H1 (cell line): ENCODE results near the gene ZDHHC11B. TPM values are rescaled to one million over a fixed set of nuclear protein-coding genes. Genes with fewer than 3 reads are reported as not detected.
"Not testable (repeated sequence)": the region's sequence is repeated elsewhere in the genome, so short reads cannot be mapped to it uniquely, and the experiment has no call there.

Source experiments
- CTCF ChIA-PET: fragments of 300-600 bp; sonication (Branson Sonifier 250); formaldehyde crosslinking; loops from one replicate; lab custom pipeline; 2021; ENCODE audit not compliant: partially characterized antibody; lab: Charles Lee
- POLR2A ChIA-PET: fragments of 300-600 bp; sonication (Branson Sonifier 250); formaldehyde crosslinking; loops from one replicate; lab custom pipeline; 2021; ENCODE audit warnings: inconsistent platforms; ENCODE audit not compliant: partially characterized antibody; lab: Charles Lee
- DNase-seq, 2 experiments: peaks; one replicate each; pipeline versions ENCODE4 v3.0.0 to v3.0.0-alpha.2; 2010 to 2022; ENCODE audit warnings: low spot score in 2 of 2, low read depth in 1 of 2, mixed read lengths in 1 of 2
- FAIRE-seq: peaks from 2 replicates; lab custom pipeline; 2011; peaks lifted over from hg19 to GRCh38; lab: Jason Lieb, UNC
- H2AFZ ChIP-seq: 2 replicates; pipeline ENCODE4 v1.8.1; 2012; ENCODE audit warnings: low read length, inconsistent platforms
- H2AK5ac ChIP-seq: 2 replicates; pipeline ENCODE4 v1.6.1; 2013; ENCODE audit warnings: low read depth, low read length
- H2BK120ac ChIP-seq: replicated peaks from 2 replicates; pipeline ENCODE3; 2013; ENCODE audit warnings: low read depth, low read length, inconsistent platforms
- H2BK12ac ChIP-seq: 2 replicates; pipeline ENCODE4 v1.6.1; 2013; ENCODE audit warnings: low read depth, low read length
- H2BK15ac ChIP-seq: 2 replicates; pipeline ENCODE4 v1.6.1; 2013; ENCODE audit warnings: low read length
- H2BK20ac ChIP-seq: 2 replicates; pipeline ENCODE4 v1.6.1; 2013; ENCODE audit warnings: low read length
- H2BK5ac ChIP-seq: 2 replicates; pipeline ENCODE4 v1.6.1; 2013; ENCODE audit warnings: low read depth, low read length
- H3K14ac ChIP-seq: 2 replicates; pipeline ENCODE4 v1.6.1; 2013; ENCODE audit warnings: inconsistent platforms; ENCODE audit not compliant: insufficient read length
- H3K18ac ChIP-seq: 2 replicates; pipeline ENCODE4 v1.6.1; 2013; ENCODE audit warnings: low read length; ENCODE audit errors: extremely low read depth
- H3K23ac ChIP-seq: 2 replicates; pipeline ENCODE4 v1.6.1; 2013; ENCODE audit warnings: inconsistent platforms; ENCODE audit not compliant: insufficient read length
- H3K23me2 ChIP-seq: 2 replicates; pipeline ENCODE4 v1.6.1; 2013; ENCODE audit warnings: low read depth, low read length
- H3K27ac ChIP-seq: 2 replicates; pipeline ENCODE4 v1.6.1; 2011; ENCODE audit warnings: low read depth, low read length, inconsistent platforms
- H3K27me3 ChIP-seq, 4 experiments: replicated peaks in 1 of 4; 1 replicate in 1 of 4; 2 replicates in 3 of 4; pipeline versions ENCODE4 v1.6.1 to v1.8.1; 2011 to 2013; ENCODE audit warnings: low read length in 3 of 4, mild to moderate bottlenecking in 3 of 4, inconsistent platforms in 2 of 4, mixed read lengths in 2 of 4, moderate library complexity in 1 of 4; ENCODE audit not compliant: control insufficient read depth in 3 of 4, insufficient read depth in 3 of 4; ENCODE audit errors: extremely low read depth in 1 of 4
- H3K36me3 ChIP-seq, 4 experiments: 2 replicates each; pipeline versions ENCODE4 v1.6.1 to v1.8.1; 2011 to 2013; ENCODE audit warnings: mild to moderate bottlenecking in 4 of 4, low read length in 3 of 4, moderate library complexity in 2 of 4, control low read depth in 1 of 4, inconsistent platforms in 1 of 4; ENCODE audit not compliant: insufficient read depth in 4 of 4, control insufficient read depth in 2 of 4
- H3K4ac ChIP-seq: replicated peaks from 2 replicates; pipeline ENCODE3; 2013; ENCODE audit warnings: low read length, low read depth, mixed read lengths, inconsistent platforms; ENCODE audit not compliant: insufficient read length
- H3K4me1 ChIP-seq, 4 experiments: replicated peaks in 1 of 4; 1 replicate in 1 of 4; 2 replicates in 3 of 4; pipeline versions ENCODE4 v1.6.1 to v1.8.1; 2011 to 2013; ENCODE audit warnings: low read length in 3 of 4, inconsistent platforms in 2 of 4, mixed read lengths in 1 of 4; ENCODE audit not compliant: insufficient read depth in 4 of 4, control insufficient read depth in 3 of 4
- H3K4me2 ChIP-seq, 2 experiments: 2 replicates each; pipeline versions ENCODE4 v1.6.1 to v1.8.1; 2011 to 2013; ENCODE audit warnings: low read depth in 2 of 2, low read length in 2 of 2, control low read depth in 1 of 2, inconsistent platforms in 1 of 2, mild to moderate bottlenecking in 1 of 2; ENCODE audit not compliant: insufficient read depth in 1 of 2
- H3K4me3 ChIP-seq, 4 experiments: fragments of 200-600, 300-600 bp in 1 of 4; sonication (generic), shearing (Covaris generic), sonication (Bioruptor Twin) in 1 of 4; 2 replicates each; pipeline versions ENCODE4 v1.5.1 to v1.8.1; 2011 to 2016; ENCODE audit warnings: low read length in 4 of 4, low read depth in 3 of 4, control low read depth in 2 of 4, inconsistent platforms in 2 of 4, mild to moderate bottlenecking in 2 of 4, mixed read lengths in 1 of 4, moderate library complexity in 1 of 4; ENCODE audit not compliant: insufficient read depth in 2 of 4; ENCODE audit errors: extremely low read depth in 1 of 4
- H3K56ac ChIP-seq: replicated peaks from 2 replicates; pipeline ENCODE3; 2013; ENCODE audit warnings: low read depth, mild to moderate bottlenecking, mixed read lengths, low read length, inconsistent platforms; ENCODE audit not compliant: insufficient read length
- H3K79me1 ChIP-seq: 2 replicates; pipeline ENCODE4 v1.6.1; 2013; ENCODE audit warnings: low read depth, low read length, control low read depth
- H3K79me2 ChIP-seq, 2 experiments: 2 replicates each; pipeline versions ENCODE4 v1.6.1 to v1.8.1; 2012 to 2013; ENCODE audit warnings: low read length in 2 of 2, mild to moderate bottlenecking in 2 of 2, inconsistent platforms in 1 of 2; ENCODE audit not compliant: insufficient read depth in 2 of 2, control insufficient read depth in 1 of 2
- H3K9ac ChIP-seq, 4 experiments: replicated peaks in 1 of 4; 1 replicate in 1 of 4; 2 replicates in 3 of 4; pipeline versions ENCODE4 v1.6.1 to v1.8.1; 2011 to 2013; ENCODE audit warnings: low read depth in 3 of 4, low read length in 3 of 4, control low read depth in 2 of 4, mild to moderate bottlenecking in 2 of 4, moderate library complexity in 2 of 4, inconsistent platforms in 1 of 4; ENCODE audit errors: extremely low read depth in 1 of 4
- H3K9me3 ChIP-seq, 2 experiments: 2 replicates each; pipeline versions ENCODE4 v1.6.1 to v1.8.1; 2012 to 2013; ENCODE audit warnings: mild to moderate bottlenecking in 2 of 2, moderate library complexity in 2 of 2, control low read depth in 1 of 2, inconsistent platforms in 1 of 2, low read depth in 1 of 2, low read length in 1 of 2, mixed read lengths in 1 of 2; ENCODE audit not compliant: insufficient read depth in 2 of 2
- H4K20me1 ChIP-seq, 2 experiments: replicated peaks in 1 of 2; 2 replicates each; pipeline versions ENCODE3 to v1.8.1; 2011 to 2013; ENCODE audit warnings: inconsistent platforms in 2 of 2, low read length in 2 of 2, mild to moderate bottlenecking in 1 of 2; ENCODE audit not compliant: insufficient read depth in 2 of 2, control insufficient read depth in 1 of 2
- H4K5ac ChIP-seq: 2 replicates; pipeline ENCODE4 v1.6.1; 2013; ENCODE audit warnings: low read length, low read depth, mixed read lengths, inconsistent platforms; ENCODE audit not compliant: insufficient read length
- H4K8ac ChIP-seq: 2 replicates; pipeline ENCODE4 v1.8.0; 2013; ENCODE audit warnings: mild to moderate bottlenecking, moderate library complexity, low read length, inconsistent platforms; ENCODE audit not compliant: insufficient read depth; ENCODE audit errors: extremely low read depth
- H4K91ac ChIP-seq: replicated peaks from 2 replicates; pipeline ENCODE3; 2013; ENCODE audit warnings: low read length, mixed read lengths, inconsistent platforms; ENCODE audit not compliant: insufficient read length
- WGBS, 2 experiments: shearing (Covaris generic) in 1 of 2; methylation state at CpG; one replicate each; pipeline versions ENCODE4 v1.1.6 to v1.1.7; 2013 to 2015; ENCODE audit warnings: low lambda C conversion rate in 2 of 2, mixed read lengths in 2 of 2, inconsistent platforms in 1 of 2, low coverage in 1 of 2, missing lambda C conversion rate in 1 of 2; ENCODE audit not compliant: insufficient replicate concordance in 2 of 2, insufficient coverage in 1 of 2, insufficient read length in 1 of 2; ENCODE audit errors: extremely low coverage in 1 of 2, missing lambda C conversion rate in 1 of 2; 5-methylcytosine and 5-hydroxymethylcytosine counted together
- polyA plus RNA-seq, 7 experiments: library from polyadenylated mRNA; depleted of rRNA in 3 of 7; stranded (reverse) in 5 of 7; unstranded in 2 of 7; fragments of >200 nt in 5 of 7; fragments of 200-250 nt in 2 of 7; gene quantifications; 1 replicate in 5 of 7; 2 replicates in 1 of 7; 4 replicates in 1 of 7; pipeline versions ENCODE4 v1.2.1 to v1.2.3, GENCODE V29; 2011 to 2013; ENCODE audit warnings: missing spikeins in 2 of 7, mixed read lengths in 2 of 7
- total RNA-seq: library from RNA; stranded (reverse); fragmentation: NEBNext Ultra II Directional; extraction: Animal tissue kit (Norgen Biotek cat#: 25700); gene quantifications from 2 replicates; pipeline ENCODE4 v1.2.1, GENCODE V29; 2021

Gene ZDHHC11B
- total and polyA plus RNA-seq, 2 of the 8 experiments (the other 6 are each of a cell fraction or from before 2014, with no cell fraction given) = 0.29 to 2.5 TPM

GRCh38 chr5:732754-733454 lies 51.6 kb downstream of the ZDHHC11B start:
- H3K23ac ChIP-seq, H3K23me2 ChIP-seq, H4K5ac ChIP-seq, H3K27me3 ChIP-seq, DNase-seq, H3K14ac ChIP-seq, H4K20me1 ChIP-seq, H2BK12ac ChIP-seq, H3K36me3 ChIP-seq, H3K4me3 ChIP-seq, POLR2A ChIA-PET, H2AFZ ChIP-seq, H3K18ac ChIP-seq, H2BK120ac ChIP-seq, H3K79me2 ChIP-seq, H3K79me1 ChIP-seq, FAIRE-seq, H3K27ac ChIP-seq, H3K4me2 ChIP-seq, H2BK20ac ChIP-seq, H3K9me3 ChIP-seq, H3K4me1 ChIP-seq, H3K56ac ChIP-seq, H2BK15ac ChIP-seq, H4K91ac ChIP-seq, H4K8ac ChIP-seq, H2BK5ac ChIP-seq, H3K9ac ChIP-seq, H3K4ac ChIP-seq: not testable (repeated sequence)
- WGBS, 2 experiments = 90% methylated on average over 9 of the region's 10 CpGs; no CpG with 5 or more reads in 1 of the 2 experiments
- CTCF ChIA-PET = interaction anchor here (1.1 to 1.2 kb wide), 2 partner anchors 26 to 92 kb away, joined by 4 to 5 read pairs; no protein-coding TSS in a partner anchor
- peak overlapping the region; percentile 72; the same call in 1 of the 2 replicates for H2AK5ac ChIP-seq
